ENCODE measurements around the gene CDK15. TPM values are rescaled to one million over a fixed set of nuclear protein-coding genes. Genes with fewer than 3 reads are reported as not detected.

Gene CDK15
- total and polyA plus RNA-seq, 9 of the 15 experiments (the other 6 are each of a cell fraction or from before 2014, with no cell fraction given), result not detected

GRCh38 chr2:201837391-201837790, 31.1 kb downstream of the CDK15 start:
- Histone ChIP-seq H3K27ac (ENCODE audit: extremely low read depth, low read depth, low read length) (no peak overlapping the region), H3K79me2 (ENCODE audit: control insufficient read depth, insufficient read depth, low read length) (no peaks in the 10 kb centered on the region), H3K4me2 (ENCODE audit: insufficient read depth, low read length) (no peak overlapping the region), H3K4me1 (replicated peaks in 1 of 2; ENCODE audit: control insufficient read depth in 2 of 2, insufficient read depth in 2 of 2, low read length in 2 of 2) (no peaks in the 10 kb centered on the region), H2AFZ (ENCODE audit: low read depth, low read length) (no peak overlapping the region), H3K4me3 (no peak overlapping the region), H3K9ac (ENCODE audit: insufficient read depth in 1 of 2, low read depth in 2 of 2, low read length in 2 of 2) (no peak overlapping the region), H3K9me3 (replicated peaks; ENCODE audit: control insufficient read depth, insufficient read depth, low read depth, low read length) (no peaks in the 10 kb centered on the region), H3K9me1 (ENCODE audit: control insufficient read depth, insufficient read depth, low read length) (no peaks in the 10 kb centered on the region), H4K20me1 (replicated peaks; ENCODE audit: control insufficient read depth, insufficient read depth, low read length) (no peaks in the 10 kb centered on the region), H3K27me3 (ENCODE audit: control insufficient read depth in 2 of 2, insufficient read depth in 2 of 2, low read length in 2 of 2) (no peaks in the 10 kb centered on the region), H3K36me3 (ENCODE audit: control insufficient read depth, insufficient read depth, low read length) (no peaks in the 10 kb centered on the region)
- ATAC-seq (no peak), DNase-seq (ENCODE audit: extremely low read depth in 1 of 4, low spot score in 3 of 4) (no peak), FAIRE-seq (no peak)
- ChIA-PET POLR2A (no interaction called here), CTCF (ENCODE audit: low intra/inter-chr PET ratio) (no interaction called here)
- intact Hi-C loops (cut with micrococcal nuclease) (no loop called here), in situ Hi-C loops (cut with MboI) (no loop called here)
- no TSS peak for BruUV-seq (replicated peaks)
- no peak for TF ChIP-seq BRD9 (IDR thresholded peaks at IDR 0.05; ENCODE audit: low read depth, partially characterized antibody)
- TF ChIP-seq ZNF146 (CRISPR knock-in tag; IDR thresholded peaks at IDR 0.05; ENCODE audit: unreplicated experiment), result no peak
- TF ChIP-seq DEAF1 (CRISPR knock-in tag; IDR thresholded peaks at IDR 0.05), result no peak
- no peak for TF ChIP-seq ELK3 (CRISPR knock-in tag; IDR thresholded peaks at IDR 0.05)
- no peak for TF ChIP-seq PHF21A (IDR thresholded peaks at IDR 0.05; ENCODE audit: borderline replicate concordance, low read depth)
- no peak for TF ChIP-seq SMAD2 (IDR thresholded peaks at IDR 0.05; ENCODE audit: low read depth, low read length)
- no peak for TF ChIP-seq TCF7 (IDR thresholded peaks at IDR 0.05; ENCODE audit: borderline replicate concordance)
- no peak for TF ChIP-seq ARID3B (CRISPR knock-in tag; IDR thresholded peaks at IDR 0.05; ENCODE audit: borderline replicate concordance)
- TF ChIP-seq ATF3 (IDR thresholded peaks at IDR 0.05), result no peak
- no peak for TF ChIP-seq ATF3 (CRISPR knock-in tag; conservative IDR thresholded peaks at IDR 0.05)
- 0% methylated on average over 2 of the region's 2 CpGs for WGBS (ENCODE audit: insufficient coverage, low coverage, missing lambda C conversion rate)

Data from K562 (cell line).